Hepatocyte (in vitro differentiated cells): ENCODE data around the gene IQCM. TPM values are rescaled to one million over a fixed set of nuclear protein-coding genes. Genes with fewer than 3 reads are reported as not detected.

ENCODE experiments used
- DNase-seq: peaks from one replicate; pipeline ENCODE4 v3.0.0-alpha.2; 2016; ENCODE audit warnings: low spot score
- H2AFZ ChIP-seq: fragments of 200-600 bp; sonication (generic); 2 replicates; pipeline ENCODE4 v1.6.0; 2016; ENCODE audit warnings: antibody characterized with exemption, mild to moderate bottlenecking
- H3K27ac ChIP-seq: fragments of 200-600 bp; sonication (generic); 2 replicates; pipeline ENCODE4 v1.5.1; 2016; ENCODE audit warnings: mild to moderate bottlenecking
- H3K27me3 ChIP-seq: fragments of 200-600 bp; sonication (generic); 2 replicates; pipeline ENCODE4 v1.6.1; 2016
- H3K36me3 ChIP-seq: fragments of 200-600 bp; sonication (generic); replicated peaks from 2 replicates; pipeline ENCODE4 v1.5.1; 2016; ENCODE audit warnings: low read depth; ENCODE audit not compliant: insufficient read depth
- H3K4me1 ChIP-seq: fragments of 200-600 bp; sonication (generic); 2 replicates; pipeline ENCODE4 v1.5.1; 2016; ENCODE audit warnings: mild to moderate bottlenecking, moderate library complexity; ENCODE audit not compliant: insufficient read depth
- H3K4me2 ChIP-seq: fragments of 200-600 bp; sonication (generic); 2 replicates; pipeline ENCODE4 v1.6.0; 2016
- H3K4me3 ChIP-seq: fragments of 200-600 bp; sonication (generic); 2 replicates; pipeline ENCODE4 v1.5.1; 2016; ENCODE audit warnings: mild to moderate bottlenecking
- H3K79me2 ChIP-seq: fragments of 200-600 bp; sonication (generic); 2 replicates; pipeline ENCODE4 v1.6.0; 2017; ENCODE audit warnings: mild to moderate bottlenecking
- H3K9me2 ChIP-seq: fragments of 200-600 bp; sonication (generic); replicated peaks from 2 replicates; pipeline ENCODE4 v1.6.0; 2017; ENCODE audit warnings: mild to moderate bottlenecking; ENCODE audit not compliant: insufficient read depth
- H3K9me3 ChIP-seq: fragments of 200-600 bp; sonication (generic); 2 replicates; pipeline ENCODE4 v1.5.1; 2016; ENCODE audit warnings: low read depth, mild to moderate bottlenecking
- H4K20me1 ChIP-seq: fragments of 200-600 bp; sonication (generic); 2 replicates; pipeline ENCODE4 v1.6.0; 2016; ENCODE audit warnings: mild to moderate bottlenecking; ENCODE audit not compliant: insufficient read depth, poor library complexity, severe bottlenecking
- CTCF ChIP-seq: fragments of 200-600 bp; sonication (generic); IDR thresholded peaks from 2 replicates; pipeline ENCODE4 v1.5.1; 2016; ENCODE audit warnings: antibody characterized with exemption, mild to moderate bottlenecking; ENCODE audit not compliant: poor library complexity
- EZH2 ChIP-seq: fragments of 200-600 bp; sonication (generic); IDR thresholded peaks from 2 replicates; pipeline ENCODE4 v1.6.1; 2016; ENCODE audit warnings: antibody characterized with exemption, mild to moderate bottlenecking, borderline replicate concordance
- EZH2phosphoT487 ChIP-seq: fragments of 200-600 bp; sonication (generic); IDR thresholded peaks from one replicate; pipeline ENCODE4 v1.6.1; 2018; ENCODE audit warnings: antibody characterized with exemption, mild to moderate bottlenecking, low read depth, moderate library complexity; ENCODE audit not compliant: unreplicated experiment, severe bottlenecking
- polyA plus RNA-seq: library from polyadenylated mRNA; unstranded; fragments of >200 nt; fragmentation: Nextera tagmentation; extraction: Ambion mirVana; gene quantifications from 2 replicates; pipeline ENCODE4 v1.2.1, GENCODE V29; 2016
- total RNA-seq: library from RNA; depleted of rRNA; stranded (reverse); fragments of >200 nt; gene quantifications from 2 replicates; pipeline ENCODE4 v1.2.3, GENCODE V29; 2014

The IQCM gene
- total and polyA plus RNA-seq, 2 experiments from 2014 or later: 0.06 to 1.5 TPM

- Histone ChIP-seq H3K4me3 (no peak overlapping the region), H3K27ac (no peak overlapping the region), H2AFZ (no peak overlapping the region), H3K9me2 (no peaks in the 10 kb centered on the region), H3K27me3 (no peaks in the 10 kb centered on the region), H3K4me2 (no peak overlapping the region), H3K79me2 (no peaks in the 10 kb centered on the region), H3K36me3 (no peaks in the 10 kb centered on the region), H3K9me3 (no peaks in the 10 kb centered on the region), H4K20me1 (no peaks in the 10 kb centered on the region), H3K4me1 (no peaks in the 10 kb centered on the region)
- TF ChIP-seq EZH2phosphoT487 (no peak), CTCF (no peak), EZH2 (no peak)
- DNase-seq: no peak
Observed at GRCh38 chr4:149306537-149306936, 509.1 kb downstream of the IQCM start.
